ENCODE data around the gene PER1.
A peak's percentile ranks its signal among the peaks of the same experiment; 100 is the strongest.

Gene PER1

GRCh38 chr17:8189041-8189710 is 37.0 kb upstream of the PER1 start:
- CTCF ChIA-PET: interaction anchor here (0.9 to 3.0 kb wide), 8 partner anchors 11 to 111 kb away, joined by 4 to 16 read pairs (median 5); no protein-coding TSS in a partner anchor

GRCh38 chr17:8188263-8188839 is 36.1 kb upstream of the PER1 start:
- DNase-seq (ENCODE audit: low read depth, low spot score): no peak
- TF ChIP-seq CTCF (IDR thresholded peaks at IDR 0.05; ENCODE audit: insufficient read depth, low read length, missing control alignments): no peak
- POLR2A ChIA-PET: interaction anchor here (0.6 to 3.7 kb wide), 5 partner anchors 15 to 616 kb away, joined by 3 to 29 read pairs (median 6); partner anchors contain the start of gene CTC1
- CTCF ChIA-PET: interaction anchor here (0.8 to 3.0 kb wide), 11 partner anchors 12 to 111 kb away, joined by 3 to 16 read pairs (median 5); no protein-coding TSS in a partner anchor
- H3K4me3 ChIP-seq (ENCODE audit: low read depth, low read length): peak overlapping the region; percentile 79

More at GRCh38 chr17:8189041-8189710, 37.0 kb upstream of the PER1 start:
- no peak for TF ChIP-seq CTCF (IDR thresholded peaks at IDR 0.05; ENCODE audit: insufficient read depth, low read length, missing control alignments)
- POLR2A ChIA-PET: interaction anchor here (0.6 to 3.7 kb wide), 5 partner anchors 16 to 617 kb away, joined by 3 to 29 read pairs (median 8); partner anchors contain the start of gene CTC1
- no peak for DNase-seq (ENCODE audit: low read depth, low spot score)
- peak overlapping the region; percentile 79 for H3K4me3 ChIP-seq (ENCODE audit: low read depth, low read length)

- POLR2A ChIA-PET: interaction anchor here (1.0 to 3.7 kb wide), 6 partner anchors 14 to 307 kb away, joined by 3 to 29 read pairs (median 6); partner anchors contain the start of gene CTC1
- H3K4me3 ChIP-seq (ENCODE audit: low read depth, low read length): peak overlapping the region; percentile 85
- peak; percentile 99 for DNase-seq (ENCODE audit: low read depth, low spot score)
- no peak for TF ChIP-seq CTCF (IDR thresholded peaks at IDR 0.05; ENCODE audit: insufficient read depth, low read length, missing control alignments)
- CTCF ChIA-PET: interaction anchor here (0.8 to 3.0 kb wide), 8 partner anchors 12 to 112 kb away, joined by 3 to 16 read pairs (median 6); partner anchors contain the start of gene ALOXE3
Measured at GRCh38 chr17:8187517-8188262, 35.5 kb upstream of the PER1 start.

- H3K4me3 ChIP-seq (ENCODE audit: low read depth, low read length): peak overlapping the region; percentile 85
- TF ChIP-seq CTCF (IDR thresholded peaks at IDR 0.05; ENCODE audit: insufficient read depth, low read length, missing control alignments): peak; percentile 62
- peak; percentile 87 for DNase-seq (ENCODE audit: low read depth, low spot score)
- POLR2A ChIA-PET: interaction anchor here (1.2 to 3.7 kb wide), 5 partner anchors 14 to 307 kb away, joined by 3 to 29 read pairs (median 6); no protein-coding TSS in a partner anchor
- CTCF ChIA-PET: interaction anchor here (0.9 to 2.7 kb wide), 4 partner anchors 14 to 68 kb away, joined by 3 to 13 read pairs (median 6); partner anchors contain the start of gene ALOXE3
Measured at GRCh38 chr17:8186787-8187516, 34.7 kb upstream of the PER1 start.

- TF ChIP-seq CTCF (IDR thresholded peaks at IDR 0.05; ENCODE audit: insufficient read depth, low read length, missing control alignments): no peak
- peak overlapping the region; percentile 85 for H3K4me3 ChIP-seq (ENCODE audit: low read depth, low read length)
- DNase-seq (ENCODE audit: low read depth, low spot score): no peak
- CTCF ChIA-PET: interaction anchor here (0.8 to 2.7 kb wide), 6 partner anchors 15 to 126 kb away, joined by 3 to 13 read pairs (median 3); partner anchors contain the start of gene ALOXE3
- POLR2A ChIA-PET: interaction anchor here (1.2 to 3.7 kb wide), 5 partner anchors 10 to 39 kb away, joined by 3 to 29 read pairs (median 6); partner anchors contain the start of gene TMEM107
Measured at GRCh38 chr17:8186446-8186786, 34.2 kb upstream of the PER1 start.

Measured in AG04449 (cell line).